Activated CD4-positive, alpha-beta T cell treated with anti-CD3 and anti-CD28 coated beads, Interleukin-2, amount 50 U/mL, for 4 hours (primary cell): ENCODE results near the gene OR2M7.
"Not testable (repeated sequence)": the region's sequence is repeated elsewhere in the genome, so short reads cannot be mapped to it uniquely, and the experiment has no call there.

Source experiments
- DNase-seq, 2 experiments: peaks; one replicate each; pipeline ENCODE4 v3.0.0-alpha.2; 2020

OR2M7 gene

GRCh38 chr1:248324468-248324867, at the start of gene OR2M7:
TSS of gene OR2M7 (minus strand) at chr1:248324568. CDS start at chr1:248324568, 0 bp downstream.
- DNase-seq = no peak

GRCh38 chr1:248373761-248374160, 49.4 kb upstream of the OR2M7 start:
- DNase-seq = no peak

- no peak for DNase-seq
Observed at GRCh38 chr1:248372394-248372793, 48.0 kb upstream of the OR2M7 start.

DNA sequence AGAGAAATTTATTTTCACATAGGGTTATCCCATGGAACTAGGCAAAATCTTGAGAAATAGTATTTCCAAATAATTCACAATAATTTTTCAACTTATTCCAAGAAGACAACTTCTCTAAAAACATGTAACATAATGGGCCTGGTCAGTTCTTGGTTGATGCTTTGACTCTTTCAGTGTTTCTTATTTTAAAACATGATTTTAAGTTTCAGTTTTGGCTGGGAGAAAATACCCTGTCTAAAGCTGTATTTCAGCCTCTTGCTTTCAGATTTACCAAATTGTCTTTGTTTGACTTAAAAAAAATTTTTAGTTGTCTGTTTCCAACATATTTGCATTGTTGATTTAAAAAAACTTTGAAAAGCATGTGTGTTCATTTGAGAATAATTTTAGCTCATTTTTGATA, 42.2 kb upstream of the OR2M7 start:
- DNase-seq = no peak

- DNase-seq = no peak
Observed at GRCh38 chr1:248361121-248361715, 36.9 kb upstream of the OR2M7 start, which contains the start of gene OR2T4. TSS of gene OR2T4 (plus strand) at chr1:248361665. CDS start at chr1:248361665, 0 bp downstream.

DNA sequence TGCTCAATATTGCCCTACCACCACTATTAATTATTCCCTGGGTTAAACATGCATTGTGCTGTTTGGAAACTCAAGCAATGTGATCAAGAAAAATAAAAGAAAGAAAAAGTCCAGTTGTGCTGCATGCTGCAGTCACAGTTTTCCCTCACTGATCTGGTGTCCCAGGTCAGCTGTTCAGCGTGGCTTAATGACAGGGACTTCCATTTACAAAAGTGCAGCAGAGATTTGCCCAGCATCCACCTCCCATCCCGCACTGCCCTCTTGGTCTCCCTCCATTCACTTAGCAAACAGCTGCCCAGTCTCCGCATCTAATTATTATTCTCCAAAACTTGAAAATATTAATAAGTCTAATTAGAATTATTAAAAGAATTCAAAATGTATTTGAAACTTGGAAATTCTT, 35.0 kb upstream of the OR2M7 start:
- no peak for DNase-seq

DNA sequence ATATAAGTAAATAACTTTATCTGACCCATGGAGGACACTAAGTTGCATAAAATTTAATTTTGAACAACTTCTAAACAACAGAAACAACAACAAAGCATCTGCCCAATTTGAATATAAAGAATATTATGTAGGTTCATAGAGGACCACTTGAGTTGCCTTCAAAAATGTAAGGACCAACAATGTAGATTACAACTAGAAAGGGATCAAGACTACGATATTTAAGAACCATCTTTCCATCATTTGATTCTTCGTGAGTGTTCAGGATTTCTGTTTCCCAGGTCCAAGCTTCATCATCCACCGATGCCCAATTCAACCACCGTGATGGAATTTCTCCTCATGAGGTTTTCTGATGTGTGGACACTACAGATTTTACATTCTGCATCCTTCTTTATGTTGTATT, 24.1 kb upstream of the OR2M7 start, which contains the start of gene OR14C36:
TSS of gene OR14C36 (plus strand) at position 301 of the 400 bp plus-strand sequence. CDS start at position 301, 0 bp downstream.
- DNase-seq = no peak

DNA sequence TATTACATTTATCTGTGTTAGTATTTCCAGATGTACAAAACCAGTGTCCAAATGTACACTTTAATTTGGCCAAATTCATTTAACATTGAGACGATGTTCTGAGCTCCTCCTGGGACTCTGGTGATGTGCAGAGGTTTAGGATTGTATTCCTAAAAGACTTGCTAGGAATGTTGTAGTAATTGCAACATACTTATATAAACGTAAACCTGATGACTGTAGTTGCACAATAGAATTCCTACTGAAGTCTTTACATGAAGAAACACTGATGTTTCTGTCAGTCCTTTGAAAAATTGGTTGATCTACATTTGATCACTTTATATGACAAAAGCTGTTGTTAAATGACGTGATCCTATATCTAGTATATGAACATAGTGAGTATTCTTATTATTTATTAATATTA, 19.1 kb upstream of the OR2M7 start:
- DNase-seq = no peak

DNA sequence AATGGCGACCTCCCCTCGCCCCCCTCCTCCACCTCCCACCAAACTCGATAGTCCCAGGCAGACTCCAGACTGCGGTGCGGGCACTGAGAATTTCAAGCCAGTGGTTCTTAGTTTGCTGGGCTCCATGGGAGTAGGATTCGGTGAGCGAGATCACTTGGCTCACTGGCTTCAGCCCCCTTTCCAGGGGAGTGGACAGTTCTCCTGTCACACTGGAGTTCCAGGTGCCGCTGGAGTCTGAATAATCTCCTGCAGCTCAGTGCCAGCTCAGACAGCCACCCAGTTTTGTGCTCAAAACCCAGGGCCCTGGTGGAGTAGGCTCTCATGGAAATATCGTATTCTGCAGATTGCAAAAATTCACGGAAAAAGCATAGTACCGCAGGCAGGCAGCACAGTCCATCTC, 7.6 kb downstream of the OR2M7 start:
- DNase-seq = no peak

DNA sequence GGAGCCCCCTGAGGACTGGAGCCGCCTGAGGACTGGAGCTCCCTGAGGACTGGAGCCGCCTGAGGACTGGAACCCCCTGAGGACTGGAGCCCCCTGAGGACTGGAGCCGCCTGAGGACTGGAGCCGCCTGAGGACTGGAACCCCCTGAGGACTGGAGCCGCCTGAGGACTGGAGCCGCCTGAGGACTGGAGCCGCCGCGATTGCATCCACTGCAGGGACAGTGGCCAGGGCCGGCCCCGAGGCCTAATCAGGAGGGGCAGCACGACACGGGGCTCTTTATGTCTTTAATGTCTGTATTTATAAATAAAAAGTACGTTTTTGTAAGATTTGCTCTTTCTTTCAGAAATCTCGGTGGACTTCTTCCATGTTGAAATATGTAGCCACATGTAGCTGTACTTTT, 17.6 kb downstream of the OR2M7 start:
- DNase-seq = not testable (repeated sequence)

DNA sequence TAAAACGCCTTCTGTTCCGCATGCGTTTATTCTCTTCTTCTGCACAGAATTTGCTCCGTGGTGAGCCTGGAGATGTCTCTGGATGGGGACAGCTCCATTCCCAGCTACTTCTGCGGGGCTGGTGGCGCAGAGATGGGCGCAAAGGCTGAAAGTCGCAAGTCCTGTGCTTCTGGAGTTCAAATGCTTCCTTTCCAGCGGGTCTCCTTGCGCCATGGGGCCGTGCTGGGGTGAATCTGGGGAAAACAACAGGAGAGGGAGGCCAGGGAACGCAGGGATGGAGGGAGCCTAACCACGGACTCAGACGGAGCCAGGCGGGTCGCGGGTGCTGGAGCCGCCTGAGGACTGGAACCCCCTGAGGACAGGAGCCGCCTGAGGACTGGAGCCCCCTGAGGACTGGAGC, 18.3 kb downstream of the OR2M7 start:
- no peak for DNase-seq

- not testable (repeated sequence) for DNase-seq
Observed at GRCh38 chr1:248305672-248306071, 18.7 kb downstream of the OR2M7 start.

DNA sequence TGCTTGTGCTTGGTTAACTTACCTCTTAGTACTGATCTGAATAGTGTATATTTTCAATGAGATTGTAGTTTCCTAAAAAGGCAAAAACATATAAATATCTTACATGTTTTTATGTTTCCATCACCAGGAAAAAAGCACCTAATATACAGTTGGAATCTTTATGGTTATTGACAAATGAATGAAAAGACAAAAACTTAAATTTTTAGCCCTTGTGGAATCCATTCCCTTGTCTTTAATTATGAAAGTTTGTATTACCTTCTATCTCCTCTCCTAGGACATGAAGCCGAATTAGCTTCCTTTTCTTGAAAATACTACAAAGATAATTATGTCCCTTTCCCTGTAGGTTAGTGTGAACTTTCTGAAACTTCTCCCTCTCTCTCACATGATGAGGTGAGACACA, 21.0 kb downstream of the OR2M7 start, which contains the start of gene OR2T12:
TSS of gene OR2T12 (minus strand) at position 101 of the 400 bp plus-strand sequence. CDS start 7,846 bp downstream, outside the sequence.
- no peak for DNase-seq

DNA sequence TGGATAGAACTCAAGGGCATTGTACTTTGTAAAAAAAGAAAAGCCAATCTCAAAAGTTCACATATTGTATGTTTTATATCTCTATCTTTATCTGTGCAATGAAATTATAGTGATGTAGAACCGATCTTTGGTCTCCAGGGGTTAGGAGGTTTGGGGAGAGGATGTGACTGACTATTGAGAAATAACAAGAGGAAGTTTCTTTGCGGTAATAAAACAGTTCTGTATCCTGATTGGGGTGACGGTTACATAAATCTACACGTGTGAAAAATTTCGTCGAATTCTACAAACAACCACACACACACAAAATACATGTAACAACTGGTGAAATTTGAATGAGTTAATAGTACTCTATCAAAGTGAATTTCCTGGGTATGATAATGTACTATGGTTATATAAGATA, 36.0 kb downstream of the OR2M7 start:
- no peak for DNase-seq

DNA sequence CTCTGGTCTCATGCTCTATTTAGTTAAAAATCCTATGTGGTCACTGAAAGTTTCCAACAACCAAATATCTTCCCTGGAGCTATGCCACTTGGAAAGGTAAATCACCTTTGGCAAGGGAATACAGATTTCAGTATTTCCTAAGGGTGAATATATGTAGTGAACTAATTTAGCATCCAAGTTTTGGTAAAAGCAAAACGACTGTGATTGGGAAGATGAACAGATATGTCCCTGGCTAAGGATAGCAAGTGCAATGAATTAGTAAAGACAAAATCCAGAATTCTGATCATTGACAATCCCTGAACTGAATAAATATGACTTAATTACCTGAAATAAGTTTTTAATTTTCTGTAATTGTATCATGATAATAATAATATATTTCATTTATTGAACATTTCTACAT, 46.5 kb downstream of the OR2M7 start, which contains the start of gene OR2T33:
TSS of gene OR2T33 (minus strand) at position 101 of the 400 bp plus-strand sequence. CDS start 4,162 bp downstream, outside the sequence.
- DNase-seq = no peak
